ENCODE data around the gene NEGR1.
"Not testable (repeated sequence)": the region's sequence is repeated elsewhere in the genome, so short reads cannot be mapped to it uniquely, and the experiment has no call there.

Gene NEGR1

GRCh38 chr1:72262735-72263134 lies 19.6 kb downstream of the NEGR1 start:
- CTCF ChIA-PET: no interaction called here
- no peak overlapping the region for H3K27ac ChIP-seq
- POLR2A ChIA-PET (ENCODE audit: low non-redundant PET): no interaction called here
- TF ChIP-seq CTCF (conservative IDR thresholded peaks at IDR 0.05; ENCODE audit: low read depth): no peak
- DNase-seq (ENCODE audit: low spot score): no peak

- ChIA-PET CTCF (no interaction called here), POLR2A (ENCODE audit: low non-redundant PET) (no interaction called here)
- no peak overlapping the region for H3K27ac ChIP-seq
- no peak for DNase-seq (ENCODE audit: low spot score)
- no peak for TF ChIP-seq CTCF (conservative IDR thresholded peaks at IDR 0.05; ENCODE audit: low read depth)
Observed at GRCh38 chr1:72253132-72253531, 29.2 kb downstream of the NEGR1 start.

GRCh38 chr1:72241397-72241796 lies 40.9 kb downstream of the NEGR1 start:
- ChIA-PET POLR2A (ENCODE audit: low non-redundant PET) (no interaction called here), CTCF (no interaction called here)
- H3K27ac ChIP-seq: no peak overlapping the region
- peak; percentile 3 for DNase-seq (ENCODE audit: low spot score)
- TF ChIP-seq CTCF (conservative IDR thresholded peaks at IDR 0.05; ENCODE audit: low read depth): no peak

- POLR2A ChIA-PET (ENCODE audit: low non-redundant PET); DNase-seq (ENCODE audit: low spot score): not testable (repeated sequence)
Observed at GRCh38 chr1:72235931-72236330, 46.4 kb downstream of the NEGR1 start.

GRCh38 chr1:72235062-72235461 lies 47.3 kb downstream of the NEGR1 start:
- no peak for DNase-seq (ENCODE audit: low spot score)
- H3K27ac ChIP-seq: no peak overlapping the region
- ChIA-PET CTCF (no interaction called here), POLR2A (ENCODE audit: low non-redundant PET) (no interaction called here)
- no peak for TF ChIP-seq CTCF (conservative IDR thresholded peaks at IDR 0.05; ENCODE audit: low read depth)

More at GRCh38 chr1:72235931-72236330, 46.4 kb downstream of the NEGR1 start:
- H3K27ac ChIP-seq, CTCF ChIA-PET: not testable (repeated sequence)

- no peak overlapping the region for H3K27ac ChIP-seq
- ChIA-PET POLR2A (ENCODE audit: low non-redundant PET) (no interaction called here), CTCF (no interaction called here)
- no peak for TF ChIP-seq CTCF (conservative IDR thresholded peaks at IDR 0.05; ENCODE audit: low read depth)
- peak; percentile 1 for DNase-seq (ENCODE audit: low spot score)
Observed at GRCh38 chr1:72230746-72231145, 51.6 kb downstream of the NEGR1 start.

- CTCF ChIA-PET: no interaction called here
- POLR2A ChIA-PET (ENCODE audit: low non-redundant PET): no interaction called here
- no peak overlapping the region for H3K27ac ChIP-seq
- no peak for DNase-seq (ENCODE audit: low spot score)
- no peak for TF ChIP-seq CTCF (conservative IDR thresholded peaks at IDR 0.05; ENCODE audit: low read depth)
Observed at GRCh38 chr1:72229893-72230292, 52.4 kb downstream of the NEGR1 start.

Data from RWPE1 (cell line).